D721Med (cell line): ENCODE measurements around the gene PLEKHM3.

Experiments
- DNase-seq: peaks from one replicate; pipeline ENCODE4 v3.0.0; 2011; ENCODE audit warnings: low spot score; ENCODE audit not compliant: insufficient read length
- FAIRE-seq: peaks from 2 replicates; lab custom pipeline; 2011; peaks lifted over from hg19 to GRCh38; lab: Jason Lieb, UNC
- TF ChIP-seq, protein P1 (sequence below): IDR thresholded peaks from 2 replicates; pipeline ENCODE4 v1.5.1; 2012; ENCODE audit warnings: mild to moderate bottlenecking, control low read depth; ENCODE audit not compliant: insufficient read depth; ENCODE audit errors: missing control alignments

PLEKHM3 gene

DNA sequence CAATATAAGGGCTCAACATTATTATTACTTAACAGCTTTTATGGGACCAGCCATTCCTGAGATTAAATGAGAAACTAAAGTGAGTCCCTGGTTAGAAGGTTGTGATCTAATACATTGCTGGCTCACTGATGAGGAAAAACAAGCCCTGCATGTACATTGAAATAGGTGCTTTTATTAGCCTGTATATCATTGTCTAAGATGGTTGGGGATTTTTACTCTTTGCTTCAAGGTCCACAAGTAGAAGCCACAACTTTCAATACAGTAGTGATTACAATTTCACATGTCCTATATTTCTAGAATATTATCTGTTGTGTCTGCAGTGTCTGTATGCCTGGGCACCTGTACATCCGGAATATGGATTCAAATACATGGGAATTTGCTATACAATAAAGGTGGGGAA lies 151.5 kb downstream of the PLEKHM3 start:
- DNase-seq: no peak
- TF ChIP-seq, protein P1, sequence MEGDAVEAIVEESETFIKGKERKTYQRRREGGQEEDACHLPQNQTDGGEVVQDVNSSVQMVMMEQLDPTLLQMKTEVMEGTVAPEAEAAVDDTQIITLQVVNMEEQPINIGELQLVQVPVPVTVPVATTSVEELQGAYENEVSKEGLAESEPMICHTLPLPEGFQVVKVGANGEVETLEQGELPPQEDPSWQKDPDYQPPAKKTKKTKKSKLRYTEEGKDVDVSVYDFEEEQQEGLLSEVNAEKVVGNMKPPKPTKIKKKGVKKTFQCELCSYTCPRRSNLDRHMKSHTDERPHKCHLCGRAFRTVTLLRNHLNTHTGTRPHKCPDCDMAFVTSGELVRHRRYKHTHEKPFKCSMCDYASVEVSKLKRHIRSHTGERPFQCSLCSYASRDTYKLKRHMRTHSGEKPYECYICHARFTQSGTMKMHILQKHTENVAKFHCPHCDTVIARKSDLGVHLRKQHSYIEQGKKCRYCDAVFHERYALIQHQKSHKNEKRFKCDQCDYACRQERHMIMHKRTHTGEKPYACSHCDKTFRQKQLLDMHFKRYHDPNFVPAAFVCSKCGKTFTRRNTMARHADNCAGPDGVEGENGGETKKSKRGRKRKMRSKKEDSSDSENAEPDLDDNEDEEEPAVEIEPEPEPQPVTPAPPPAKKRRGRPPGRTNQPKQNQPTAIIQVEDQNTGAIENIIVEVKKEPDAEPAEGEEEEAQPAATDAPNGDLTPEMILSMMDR: no peak
- no peak for FAIRE-seq

DNA sequence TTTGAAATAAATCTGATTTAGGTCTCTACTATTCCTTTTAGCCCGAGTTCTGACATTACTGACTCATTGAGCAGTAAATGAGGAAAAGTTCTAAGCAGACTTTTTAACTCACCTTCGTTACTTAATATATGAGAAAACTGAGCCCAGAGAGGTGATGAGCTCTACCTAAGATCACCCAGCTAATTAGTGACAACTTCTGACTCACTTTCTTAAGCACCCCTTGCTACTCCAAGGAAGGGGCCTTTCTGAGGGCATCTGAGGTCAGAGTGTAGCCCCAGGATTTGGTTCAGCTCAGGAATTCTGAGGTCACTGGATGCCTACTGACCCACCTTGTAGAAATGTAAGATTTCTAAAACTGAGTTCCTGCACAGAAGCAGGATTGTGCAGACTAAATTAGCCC lies 153.4 kb downstream of the PLEKHM3 start:
- no peak for FAIRE-seq
- no peak for DNase-seq
- TF ChIP-seq, protein P1: no peak

DNA sequence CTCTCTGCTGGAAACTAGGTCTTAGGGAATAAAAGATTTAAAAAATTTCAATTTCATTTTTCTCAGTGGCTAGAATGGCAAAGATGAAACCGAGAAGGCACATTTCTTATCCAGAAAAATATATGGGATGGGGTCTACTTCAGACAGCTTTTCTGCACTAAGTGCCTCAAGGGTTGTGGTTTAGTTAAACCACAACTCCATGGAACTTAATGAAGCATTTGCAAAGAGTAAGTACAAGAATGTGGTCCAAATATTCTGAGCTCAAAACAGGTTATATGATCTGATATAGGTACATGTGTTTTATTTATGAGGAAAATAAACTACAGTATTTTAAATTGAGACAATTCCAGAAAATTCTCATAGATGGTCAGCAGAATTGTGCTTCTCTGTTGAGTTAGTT lies 153.8 kb downstream of the PLEKHM3 start:
- DNase-seq (no peak), FAIRE-seq (no peak)
- TF ChIP-seq, protein P1: no peak

DNA sequence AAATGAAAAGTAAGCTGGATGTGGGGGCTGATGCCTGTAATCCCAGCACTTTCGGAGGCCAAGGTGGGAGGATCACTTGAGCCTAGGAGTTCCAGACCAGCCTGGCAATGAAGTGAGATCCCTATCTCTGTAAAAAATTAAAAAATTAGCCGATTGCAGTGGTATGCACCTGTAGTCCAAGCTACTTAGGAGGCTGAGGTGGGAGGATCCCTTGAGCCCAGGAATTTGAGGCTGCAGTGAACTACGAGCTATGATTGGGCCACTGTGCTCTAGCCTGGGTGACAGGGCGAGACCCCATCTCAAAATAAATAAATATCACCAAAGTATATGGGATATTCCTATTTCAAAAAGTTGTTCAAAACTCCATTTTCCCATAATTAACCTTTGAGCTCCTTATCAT lies 154.5 kb downstream of the PLEKHM3 start:
- DNase-seq (no peak), FAIRE-seq (no peak)
- TF ChIP-seq, protein P1: no peak

DNA sequence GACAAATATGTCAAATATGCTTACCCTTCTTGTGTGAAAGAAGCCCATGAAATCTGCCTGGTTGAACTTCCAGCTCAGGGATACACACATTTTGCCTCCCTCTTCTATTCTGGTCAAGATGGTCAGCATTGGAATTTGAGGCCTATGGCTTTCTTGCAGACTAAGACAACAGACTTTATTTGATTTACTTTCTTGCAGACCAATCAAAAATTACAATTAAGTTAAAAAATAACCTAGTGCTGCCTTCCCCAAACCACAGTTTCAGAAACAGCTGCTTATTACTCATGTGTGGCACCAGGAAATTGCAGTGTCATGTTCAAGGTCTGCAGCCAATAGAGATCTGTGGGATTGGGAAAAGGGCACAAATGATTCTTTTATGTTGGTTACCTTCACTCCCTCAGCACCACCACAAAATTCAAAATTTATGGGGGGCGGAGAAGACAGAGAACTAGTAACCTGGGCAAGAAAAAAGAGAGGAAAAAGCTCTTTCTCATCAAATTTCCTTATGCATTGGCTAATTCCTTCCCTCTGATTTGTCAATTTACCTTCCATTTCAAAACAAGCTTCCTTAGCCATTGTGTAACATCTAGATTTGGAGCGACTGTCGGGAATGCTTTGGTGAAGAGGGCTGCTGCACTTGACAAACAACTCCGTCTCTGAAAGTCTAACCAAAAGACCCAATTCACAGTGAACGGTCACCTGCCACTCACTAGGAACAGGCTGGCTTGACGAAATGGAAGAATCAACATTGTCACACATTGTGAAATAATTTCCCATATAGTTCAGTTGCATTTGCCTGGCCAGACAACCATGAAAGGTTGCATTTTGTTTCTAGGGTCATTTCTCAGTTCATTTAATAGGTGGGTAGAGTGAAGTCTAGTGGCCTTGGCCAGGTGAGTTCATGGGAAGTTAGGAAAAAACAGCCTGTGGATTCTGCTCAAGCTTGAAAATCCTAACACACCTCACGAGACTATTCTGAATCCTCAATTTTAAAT lies 155.2 kb downstream of the PLEKHM3 start:
- TF ChIP-seq, protein P1: no peak
- no peak for FAIRE-seq
- no peak for DNase-seq

DNA sequence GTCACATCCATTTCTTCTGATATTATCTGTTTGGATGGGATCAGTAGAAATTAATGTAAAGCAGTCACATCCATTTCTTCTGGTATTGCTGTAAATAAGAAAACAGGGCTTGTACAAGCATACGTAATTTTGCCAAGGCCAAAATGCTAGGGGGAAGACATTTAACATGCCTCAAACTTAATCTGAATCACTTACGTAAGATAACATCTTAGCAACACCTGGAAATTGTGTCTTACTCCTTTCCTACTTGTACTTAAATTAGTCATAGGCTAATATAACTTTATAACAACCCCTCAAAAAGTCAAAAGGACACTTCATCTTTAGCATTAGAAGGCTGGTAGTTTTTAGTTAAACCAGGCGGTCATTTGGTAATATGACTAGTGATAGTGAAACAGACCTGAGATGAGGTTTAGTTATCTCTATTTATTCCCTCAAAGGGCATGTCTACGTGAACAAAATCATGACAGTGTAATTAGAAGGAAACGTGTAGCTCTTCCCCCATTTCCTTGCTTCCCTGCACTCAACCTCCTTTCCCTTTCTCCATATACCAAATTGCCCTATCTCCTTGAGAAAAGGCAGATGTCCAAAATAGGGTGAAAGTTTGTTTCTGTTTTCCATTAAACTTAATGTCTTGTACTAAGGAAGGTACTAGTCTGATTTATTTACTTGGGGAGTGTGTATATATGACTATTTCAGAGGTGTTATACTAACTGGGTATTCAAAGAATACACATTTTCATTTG lies 156.3 kb downstream of the PLEKHM3 start:
- TF ChIP-seq, protein P1: no peak
- peak; percentile 32 for FAIRE-seq
- DNase-seq: no peak
